Sigmoid colon (tissue), 4 donors: ENCODE data around the gene CAP2.

Experiments used
- CTCF ChIP-seq, 4 experiments: fragments of 450-650 bp in 3 of 4; fragments of 200-600 bp in 1 of 4; IDR thresholded peaks; one replicate each; pipeline ENCODE4 v1.5.1; 2016 to 2019; ENCODE audit warnings: antibody characterized with exemption in 4 of 4, mild to moderate bottlenecking in 3 of 4, moderate library complexity in 2 of 4
- EP300 ChIP-seq, 4 donors: sonication (generic); formaldehyde crosslinking; IDR thresholded peaks; one replicate each; pipeline ENCODE4 v1.6.1; 2017; ENCODE audit warnings: antibody characterized with exemption in 4 of 4
- POLR2A ChIP-seq, 2 donors: fragments of 450-650 bp; IDR thresholded peaks; one replicate each; pipeline ENCODE4 v1.6.1; 2016; ENCODE audit warnings: antibody characterized with exemption in 2 of 2, mild to moderate bottlenecking in 2 of 2, moderate library complexity in 2 of 2
- POLR2AphosphoS5 ChIP-seq, 4 donors: sonication (generic); formaldehyde crosslinking; IDR thresholded peaks; one replicate each; pipeline ENCODE4 v1.6.1; 2017; ENCODE audit warnings: antibody characterized with exemption in 4 of 4

GRCh38 chr6:17429383-17430061, 36.1 kb downstream of the CAP2 start:
- TF ChIP-seq POLR2A (IDR thresholded peaks at IDR 0.05) (no peak), EP300 (IDR thresholded peaks at IDR 0.05) (peak in 3 of 4 donors; percentile 12 to 91 (median 65)), CTCF (IDR thresholded peaks at IDR 0.05) (no peak), POLR2AphosphoS5 (IDR thresholded peaks at IDR 0.05) (peak in 3 of 4 donors; percentile 18 to 80 (median 34))
